ENCODE data around the gene MYB.
A peak's percentile ranks its signal among the peaks of the same experiment; 100 is the strongest.
"Not testable (repeated sequence)": the region's sequence is repeated elsewhere in the genome, so short reads cannot be mapped to it uniquely, and the experiment has no call there.

The MYB gene

GRCh38 chr6:135180542-135181332, at the start of gene MYB:
Gene MYB (plus strand): TSS chr6:135181308. CDS start chr6:135181514, 206 bp downstream.
- no peak for DNase-seq (ENCODE audit: low read depth)
- in situ Hi-C loops (cut with HindIII; ENCODE audit: low sequenced_read_pairs): no loop called here
- peak within 1 kb of the TSS; percentile 55 for H3K4me3 ChIP-seq (ENCODE audit: low read depth, low read length)
- TF ChIP-seq, protein P1, sequence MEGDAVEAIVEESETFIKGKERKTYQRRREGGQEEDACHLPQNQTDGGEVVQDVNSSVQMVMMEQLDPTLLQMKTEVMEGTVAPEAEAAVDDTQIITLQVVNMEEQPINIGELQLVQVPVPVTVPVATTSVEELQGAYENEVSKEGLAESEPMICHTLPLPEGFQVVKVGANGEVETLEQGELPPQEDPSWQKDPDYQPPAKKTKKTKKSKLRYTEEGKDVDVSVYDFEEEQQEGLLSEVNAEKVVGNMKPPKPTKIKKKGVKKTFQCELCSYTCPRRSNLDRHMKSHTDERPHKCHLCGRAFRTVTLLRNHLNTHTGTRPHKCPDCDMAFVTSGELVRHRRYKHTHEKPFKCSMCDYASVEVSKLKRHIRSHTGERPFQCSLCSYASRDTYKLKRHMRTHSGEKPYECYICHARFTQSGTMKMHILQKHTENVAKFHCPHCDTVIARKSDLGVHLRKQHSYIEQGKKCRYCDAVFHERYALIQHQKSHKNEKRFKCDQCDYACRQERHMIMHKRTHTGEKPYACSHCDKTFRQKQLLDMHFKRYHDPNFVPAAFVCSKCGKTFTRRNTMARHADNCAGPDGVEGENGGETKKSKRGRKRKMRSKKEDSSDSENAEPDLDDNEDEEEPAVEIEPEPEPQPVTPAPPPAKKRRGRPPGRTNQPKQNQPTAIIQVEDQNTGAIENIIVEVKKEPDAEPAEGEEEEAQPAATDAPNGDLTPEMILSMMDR (IDR thresholded peaks at IDR 0.05; ENCODE audit: low read depth, low read length, missing control alignments): no peak

- in situ Hi-C loops (cut with HindIII; ENCODE audit: low sequenced_read_pairs): no loop called here
- TF ChIP-seq, protein P1 (IDR thresholded peaks at IDR 0.05; ENCODE audit: low read depth, low read length, missing control alignments): no peak
- DNase-seq (ENCODE audit: low read depth): no peak
- no peak overlapping the region for H3K4me3 ChIP-seq (ENCODE audit: low read depth, low read length)
Observed at GRCh38 chr6:135132776-135133175, 48.3 kb upstream of the MYB start.

DNA sequence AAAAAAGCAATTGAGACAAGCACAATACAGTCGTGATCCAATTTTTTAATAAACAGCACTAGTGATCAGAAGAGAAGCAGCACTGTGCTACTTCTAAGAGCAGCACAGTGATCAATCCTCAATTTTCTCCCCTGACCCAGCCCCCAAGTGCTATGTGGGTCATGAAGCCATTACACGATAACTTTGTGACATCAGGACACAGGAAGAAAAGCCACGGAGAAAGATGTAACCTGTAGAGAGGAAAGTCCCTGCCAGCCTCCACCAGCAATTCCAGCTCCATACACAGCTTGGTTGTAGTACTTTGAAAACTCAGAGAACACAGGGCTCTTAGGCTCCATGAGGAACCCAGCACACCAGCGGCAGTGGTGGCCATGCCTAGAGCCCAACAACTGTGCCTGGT, 45.3 kb upstream of the MYB start:
- TF ChIP-seq, protein P1 (IDR thresholded peaks at IDR 0.05; ENCODE audit: low read depth, low read length, missing control alignments): no peak
- in situ Hi-C loops (cut with HindIII; ENCODE audit: low sequenced_read_pairs): no loop called here
- H3K4me3 ChIP-seq (ENCODE audit: low read depth, low read length): no peak overlapping the region
- no peak for DNase-seq (ENCODE audit: low read depth)

- DNase-seq (ENCODE audit: low read depth): no peak
- no peak overlapping the region for H3K4me3 ChIP-seq (ENCODE audit: low read depth, low read length)
- in situ Hi-C loops (cut with HindIII; ENCODE audit: low sequenced_read_pairs): no loop called here
- TF ChIP-seq, protein P1 (IDR thresholded peaks at IDR 0.05; ENCODE audit: low read depth, low read length, missing control alignments): no peak
Observed at GRCh38 chr6:135137826-135138225, 43.3 kb upstream of the MYB start.

GRCh38 chr6:135141182-135141581, 39.9 kb upstream of the MYB start:
- in situ Hi-C loops (cut with HindIII; ENCODE audit: low sequenced_read_pairs): no loop called here
- no peak overlapping the region for H3K4me3 ChIP-seq (ENCODE audit: low read depth, low read length)
- TF ChIP-seq, protein P1 (IDR thresholded peaks at IDR 0.05; ENCODE audit: low read depth, low read length, missing control alignments): no peak
- no peak for DNase-seq (ENCODE audit: low read depth)

- H3K4me3 ChIP-seq (ENCODE audit: low read depth, low read length): no peak overlapping the region
- TF ChIP-seq, protein P1 (IDR thresholded peaks at IDR 0.05; ENCODE audit: low read depth, low read length, missing control alignments): no peak
- in situ Hi-C loops (cut with HindIII; ENCODE audit: low sequenced_read_pairs): no loop called here
- DNase-seq (ENCODE audit: low read depth): no peak
Observed at GRCh38 chr6:135141728-135142127, 39.4 kb upstream of the MYB start.

DNA sequence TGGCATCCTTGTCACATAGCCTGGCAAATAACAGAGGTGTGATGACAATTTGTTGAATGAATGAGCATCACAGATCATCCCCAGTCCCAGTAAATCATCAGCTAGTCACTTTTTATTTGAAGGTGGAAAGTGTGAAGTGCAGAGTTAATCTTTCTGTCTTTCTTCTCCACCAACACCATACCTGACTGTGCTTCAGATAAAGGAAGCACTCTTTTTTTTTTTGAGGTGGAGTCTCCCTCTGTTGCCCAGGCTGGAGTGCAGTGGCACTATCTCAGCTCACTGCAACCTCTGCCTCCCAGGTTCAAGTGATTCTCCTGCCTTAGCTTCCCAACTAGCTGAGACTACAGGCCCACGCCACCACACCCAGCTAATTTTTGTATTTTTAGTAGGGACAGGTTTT, 38.9 kb upstream of the MYB start:
- DNase-seq (ENCODE audit: low read depth); in situ Hi-C loops (cut with HindIII; ENCODE audit: low sequenced_read_pairs); H3K4me3 ChIP-seq (ENCODE audit: low read depth, low read length): not testable (repeated sequence)
